GM18498 (cell line): Measurements from ENCODE around the gene CSRNP3.

Source experiments
- ATAC-seq: cut with Tn5 transposase; IDR thresholded peaks from one replicate; pipeline ENCODE4 v1.9.1; 2021; ENCODE audit warnings: mild to moderate bottlenecking, moderate library complexity; ENCODE audit not compliant: unreplicated experiment

CSRNP3 gene

DNA sequence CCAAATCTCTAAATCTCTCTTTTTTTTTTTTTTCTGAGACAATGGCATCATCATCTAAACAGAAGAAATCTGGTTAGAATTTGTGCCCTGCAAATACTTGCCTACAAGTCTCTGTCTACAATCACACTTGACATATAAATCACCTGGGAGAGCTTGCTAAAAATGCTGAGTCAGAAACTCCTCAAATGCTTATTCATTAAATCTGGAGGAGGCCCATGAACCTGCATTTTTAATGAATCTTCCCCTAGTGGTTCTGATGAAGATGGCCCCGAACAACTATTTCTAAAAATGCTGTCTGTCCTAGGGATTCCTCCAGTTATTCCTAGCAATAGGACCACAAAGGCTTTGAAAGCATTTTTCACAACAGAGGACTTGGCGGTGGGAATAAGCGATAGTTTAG is 1.6 kb upstream of the CSRNP3 start:
- no peak for ATAC-seq

GRCh38 chr2:165470361-165470760 is 863 bp downstream of the CSRNP3 start:
- ATAC-seq, result no peak

- no peak for ATAC-seq
These were observed 2.0 kb downstream of the CSRNP3 start for GRCh38 chr2:165471349-165471950.

DNA sequence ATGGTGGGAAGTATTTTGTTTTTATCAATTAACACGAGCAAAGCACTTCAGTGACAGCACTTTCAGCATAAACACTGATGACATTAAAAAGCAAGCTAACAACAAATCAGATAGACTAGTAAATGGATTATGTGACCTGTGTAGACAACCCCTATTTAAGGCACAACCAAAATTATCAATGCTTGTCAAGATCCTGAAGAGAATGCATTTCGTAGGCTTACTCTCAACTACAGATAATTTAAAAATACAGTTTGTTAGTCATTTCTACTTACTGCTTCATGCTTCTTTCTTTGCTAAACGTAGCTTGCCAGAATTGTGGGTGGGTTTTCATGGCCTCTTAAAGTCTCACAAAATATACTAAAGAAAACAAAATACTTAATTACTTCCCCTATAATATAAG is 3.4 kb downstream of the CSRNP3 start:
- ATAC-seq, result no peak

- no peak for ATAC-seq
These were observed 5.2 kb downstream of the CSRNP3 start for GRCh38 chr2:165474619-165475276.

DNA sequence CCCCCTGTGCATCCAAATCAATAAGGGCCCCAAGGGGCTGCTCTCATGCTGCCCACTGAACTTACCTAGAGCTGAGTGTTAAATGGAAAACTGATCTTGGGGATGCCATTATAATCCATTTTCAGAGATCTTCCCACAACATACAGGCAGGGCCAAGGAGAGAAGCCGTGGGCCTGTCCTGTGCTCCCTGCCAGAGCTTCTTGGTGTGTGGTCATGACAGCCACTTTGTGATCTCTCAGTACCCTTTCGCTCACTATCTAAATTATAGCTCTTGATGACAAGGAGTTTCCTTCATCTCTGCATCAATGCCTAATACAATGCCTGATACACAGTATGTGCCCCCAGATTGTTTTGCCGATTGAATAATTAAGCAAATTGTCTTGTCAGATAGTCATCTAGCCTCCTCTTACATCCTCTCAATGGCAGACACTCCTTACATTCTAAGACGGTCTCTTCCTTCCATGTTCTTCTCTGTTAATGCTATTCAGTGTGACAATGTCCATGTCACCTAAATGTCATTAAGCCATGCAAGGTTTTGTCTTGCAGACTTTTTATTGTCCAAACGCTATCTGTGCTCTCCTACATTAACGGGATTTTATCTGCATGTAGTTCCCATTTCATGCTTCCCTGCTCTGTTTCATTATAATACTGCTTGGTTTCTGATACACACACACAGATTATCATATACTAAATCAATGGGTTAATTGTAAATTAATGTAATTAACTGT is 5.9 kb downstream of the CSRNP3 start:
- ATAC-seq, result no peak

GRCh38 chr2:165479856-165480255 is 10.4 kb downstream of the CSRNP3 start:
- no peak for ATAC-seq

DNA sequence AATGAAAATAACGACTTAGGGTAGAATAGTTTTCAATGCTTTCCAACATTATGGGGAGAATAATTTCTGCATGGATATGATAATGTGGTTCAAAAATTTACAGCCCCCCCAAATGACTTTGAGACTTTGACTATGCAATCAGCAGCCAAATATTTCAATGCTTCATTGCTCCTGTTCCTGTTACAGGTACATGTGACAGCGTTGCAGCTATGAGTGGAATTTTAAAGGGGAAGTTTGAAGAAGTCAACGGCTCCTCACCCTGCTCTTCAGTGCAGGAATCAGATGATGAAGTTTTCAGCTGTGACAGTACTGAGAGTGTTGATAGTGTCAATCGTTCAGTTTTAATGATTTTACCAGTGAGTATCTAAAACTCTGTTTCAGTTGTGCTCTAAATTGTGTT is 25.1 kb downstream of the CSRNP3 start:
- ATAC-seq, result no peak

DNA sequence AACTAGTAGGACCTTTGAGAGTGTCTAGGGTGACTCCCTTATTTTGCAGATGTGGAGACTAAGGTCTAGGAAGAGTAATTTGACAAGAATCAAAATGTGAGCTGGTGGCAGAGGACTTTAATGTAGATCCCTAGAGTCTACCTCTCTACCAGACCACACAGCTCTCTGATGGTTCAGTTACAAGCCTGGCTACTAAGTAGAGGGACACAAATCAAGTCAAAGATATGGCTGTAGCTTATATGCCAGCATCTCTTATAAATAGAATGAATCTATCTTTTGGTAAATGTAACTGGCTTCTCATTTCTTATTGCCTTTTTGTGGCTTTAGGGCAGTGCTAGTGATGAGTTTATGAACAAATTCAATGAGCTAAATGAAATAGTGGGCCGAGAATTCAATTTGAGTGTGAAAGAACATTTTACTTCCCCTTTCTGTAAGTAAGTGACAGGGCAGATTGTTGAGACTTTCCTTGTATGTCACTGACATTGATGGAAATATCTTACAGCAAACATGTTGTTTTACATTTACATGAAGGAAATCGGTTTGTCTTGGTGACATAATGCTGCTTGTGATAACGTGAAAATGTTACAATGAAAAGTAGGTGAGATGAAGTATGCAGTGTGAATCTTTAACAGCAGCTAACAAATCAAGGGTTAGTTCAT is 28.3 kb downstream of the CSRNP3 start:
- no peak for ATAC-seq

DNA sequence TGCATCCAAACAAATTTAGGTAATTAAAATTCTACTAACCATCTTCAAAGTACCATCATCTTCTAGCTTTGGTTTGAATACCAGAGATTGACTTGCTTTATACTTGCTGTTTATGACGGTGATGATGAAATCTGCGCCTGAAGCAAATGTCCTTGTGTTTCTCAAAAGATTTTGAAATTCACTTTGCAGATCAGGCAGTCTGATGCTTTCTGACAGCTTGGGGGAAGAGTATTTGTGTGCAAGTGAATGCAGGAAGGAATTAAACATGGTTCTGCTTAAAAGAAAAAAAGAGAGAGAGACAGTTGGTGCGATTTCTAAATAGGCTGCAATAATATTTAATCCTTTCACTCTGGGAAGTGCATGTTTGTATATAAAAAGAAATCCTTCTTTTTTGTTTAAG is 29.6 kb downstream of the CSRNP3 start:
- ATAC-seq, result no peak

DNA sequence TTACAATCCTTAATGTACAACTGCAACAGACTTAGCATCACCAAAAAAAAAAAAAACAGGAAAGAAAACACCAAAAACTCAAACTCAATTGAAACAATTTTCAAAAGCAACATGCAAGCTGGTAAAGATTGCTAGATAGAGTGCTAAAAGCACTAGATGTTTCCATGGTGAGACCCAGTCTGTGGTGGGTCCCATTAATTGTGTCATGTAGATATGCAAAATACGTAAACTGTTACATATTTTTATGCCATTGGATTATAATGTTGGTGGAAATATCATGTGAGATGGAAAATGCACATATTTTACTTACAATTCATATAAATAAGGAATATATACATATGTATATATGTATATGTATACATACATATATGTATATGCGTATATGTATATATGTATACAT is 30.5 kb downstream of the CSRNP3 start:
- ATAC-seq, result no peak

- ATAC-seq, result no peak
These were observed 31.3 kb downstream of the CSRNP3 start for GRCh38 chr2:165500816-165501215.

DNA sequence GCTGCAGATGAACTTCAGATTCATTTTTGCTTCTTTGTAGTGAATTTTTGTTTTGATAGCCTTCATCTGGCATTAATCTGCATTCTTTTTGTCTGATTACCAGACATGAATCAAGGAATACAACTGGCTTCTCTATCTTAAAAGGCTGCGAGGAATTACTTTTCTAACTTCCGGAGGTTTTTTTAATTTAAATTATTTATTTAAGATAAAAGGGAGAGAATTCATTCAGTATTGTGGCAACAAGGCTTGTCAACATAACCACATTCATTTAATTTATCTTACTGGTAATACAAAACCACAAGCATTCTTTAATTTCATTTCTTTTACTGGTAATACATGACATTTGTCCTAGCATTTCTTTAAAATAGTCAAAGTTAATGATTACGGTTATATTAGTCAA is 36.0 kb downstream of the CSRNP3 start:
- ATAC-seq, result no peak

DNA sequence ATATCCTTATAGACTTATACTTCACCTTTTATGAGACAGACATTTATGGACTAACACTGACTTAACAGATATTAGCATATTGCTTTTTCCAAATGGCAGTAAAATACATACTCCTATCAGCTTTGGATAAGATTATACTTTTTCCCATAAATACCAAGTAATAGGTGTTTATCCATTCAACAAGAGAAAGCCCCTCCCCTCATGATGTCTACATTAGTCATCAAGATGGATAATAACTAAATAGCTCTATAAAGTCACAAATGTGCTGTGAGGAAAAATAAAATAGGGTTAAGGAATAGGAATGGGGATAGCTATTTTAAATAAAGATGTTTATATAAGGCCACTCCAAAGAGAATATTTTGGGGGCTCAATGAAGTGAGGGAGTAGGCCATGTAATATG is 39.4 kb downstream of the CSRNP3 start:
- ATAC-seq, result no peak

DNA sequence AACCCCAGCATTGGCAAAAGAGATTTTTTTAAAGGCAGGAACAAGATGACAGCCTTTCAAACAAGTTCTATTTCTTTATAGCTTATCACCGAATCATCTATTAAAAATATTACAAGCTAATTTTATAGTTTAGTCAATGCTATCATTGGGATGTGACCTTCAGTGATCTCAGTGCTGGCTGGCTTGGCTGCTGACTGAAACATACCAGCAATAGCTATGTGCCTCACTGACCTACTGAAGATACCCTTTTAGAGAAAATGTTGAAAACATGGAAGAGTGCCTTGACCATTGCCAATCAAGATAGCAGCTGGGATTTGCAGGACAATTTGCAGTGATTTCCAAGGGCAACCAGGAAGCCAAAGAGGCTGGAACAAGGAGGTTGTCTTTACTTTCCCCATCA is 44.0 kb downstream of the CSRNP3 start:
- ATAC-seq, result no peak

- no peak for ATAC-seq
These were observed 49.1 kb downstream of the CSRNP3 start for GRCh38 chr2:165518611-165519010.

GRCh38 chr2:165522719-165523118 is 53.2 kb downstream of the CSRNP3 start:
- no peak for ATAC-seq

GRCh38 chr2:165524720-165525119 is 55.2 kb downstream of the CSRNP3 start:
- ATAC-seq, result no peak

DNA sequence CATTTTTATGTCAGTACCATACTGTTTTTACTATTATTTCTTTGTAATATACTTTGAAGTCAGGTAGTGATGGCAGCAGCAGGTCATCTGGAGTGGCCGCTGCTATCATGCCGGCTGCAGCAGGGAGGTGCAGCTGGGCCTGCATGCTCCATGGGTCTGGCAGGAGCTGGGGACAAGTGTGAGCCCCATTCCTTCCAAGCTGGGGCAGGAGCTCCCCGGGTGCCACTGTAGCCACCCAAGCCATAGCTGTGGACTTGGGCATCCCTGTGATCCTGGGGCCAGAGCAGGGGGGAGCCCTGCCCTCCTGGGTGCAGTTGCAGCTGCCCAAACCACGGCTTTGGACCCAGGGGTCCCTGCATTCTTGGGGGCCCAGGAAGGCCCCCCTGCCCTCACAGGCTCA is 59.2 kb downstream of the CSRNP3 start:
- ATAC-seq, result no peak

DNA sequence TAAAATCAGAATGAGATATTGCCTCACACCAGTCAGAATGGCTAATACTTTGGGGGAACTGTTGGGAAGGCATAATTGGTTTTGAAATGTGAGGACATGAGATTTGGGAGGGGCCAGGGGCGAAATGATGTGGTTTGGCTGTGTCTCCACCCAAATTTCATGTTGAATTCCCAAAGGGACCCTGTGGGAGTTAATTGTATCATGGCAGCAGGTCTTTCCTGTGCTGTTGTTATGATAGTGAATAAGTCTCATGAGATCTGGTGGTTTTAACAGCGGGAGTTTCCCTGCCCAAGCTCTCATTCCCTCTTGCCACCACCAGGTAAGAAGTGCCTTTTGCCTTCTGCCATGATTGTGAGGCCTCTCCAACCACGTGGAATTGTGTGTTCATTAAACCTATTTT is 59.6 kb downstream of the CSRNP3 start:
- ATAC-seq, result no peak

DNA sequence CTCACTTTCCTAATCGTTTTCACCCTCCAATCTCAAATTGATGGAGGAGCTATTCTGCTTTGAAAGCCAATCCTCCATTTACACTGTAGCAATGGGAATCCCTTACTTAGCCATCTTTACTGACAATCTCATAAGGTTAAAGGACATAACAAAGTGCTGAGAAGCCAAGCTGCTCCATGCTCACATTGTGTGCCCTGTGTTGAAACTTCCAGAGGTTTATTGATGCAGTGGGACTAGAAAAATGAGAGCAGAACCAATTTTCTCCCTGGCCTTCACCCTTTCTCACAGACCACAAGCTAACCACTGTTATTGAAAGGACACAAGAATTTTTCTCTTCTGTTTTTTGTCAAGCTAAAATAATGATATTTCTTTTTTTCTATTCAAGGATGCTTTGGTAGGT is 63.8 kb downstream of the CSRNP3 start:
- ATAC-seq, result no peak

DNA sequence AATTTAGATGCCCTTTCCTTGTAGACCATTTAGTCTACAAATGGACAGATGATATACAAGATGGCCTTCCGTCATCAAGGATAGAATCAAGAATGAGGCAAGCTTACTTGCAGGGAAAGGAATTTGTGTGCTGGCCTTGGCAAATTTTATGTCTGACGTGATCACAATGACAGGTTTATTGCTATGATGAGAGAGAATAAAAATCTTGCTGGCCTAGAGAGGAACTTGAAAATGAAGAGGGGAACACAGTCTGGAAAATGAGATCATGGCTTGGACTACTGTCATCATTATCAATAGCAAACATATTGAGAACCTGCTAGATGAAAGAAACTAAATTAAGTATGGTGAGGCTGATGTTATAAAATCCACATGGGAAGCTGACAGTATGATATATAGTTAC is 66.0 kb downstream of the CSRNP3 start:
- no peak for ATAC-seq
